ENCODE results near the gene GZF1. TPM values are rescaled to one million over a fixed set of nuclear protein-coding genes. Genes with fewer than 3 reads are reported as not detected.

Gene GZF1
- total and polyA plus RNA-seq, 4 donors, result 1.6 to 11.0 (median 5.1) TPM

DNA sequence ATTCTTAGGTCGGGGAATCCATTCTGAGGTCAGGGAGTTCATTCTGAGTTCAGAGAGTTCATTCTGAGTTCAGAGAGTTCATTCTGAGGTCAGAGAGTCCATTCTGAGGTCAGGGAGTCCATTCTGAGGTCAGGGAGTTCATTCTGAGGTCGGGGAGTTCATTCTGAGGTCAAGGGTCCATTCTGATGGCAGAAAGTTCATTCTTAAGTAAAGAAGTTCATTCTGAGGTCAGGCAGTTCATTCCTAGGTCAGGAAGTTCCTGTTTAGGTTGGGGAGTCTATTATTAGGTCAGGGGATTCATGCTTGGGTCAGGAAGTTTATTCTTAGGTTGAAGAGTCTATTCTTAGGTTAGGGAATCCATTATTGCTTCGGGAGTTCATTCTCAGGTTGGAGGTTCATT, 27.9 kb upstream of the GZF1 start:
- no peak overlapping the region for H3K9ac ChIP-seq (ENCODE audit: low read depth in 1 of 2, low read length in 2 of 2)
- no peaks in the 10 kb centered on the region for H3K4me1 ChIP-seq (ENCODE audit: control insufficient read depth in 4 of 4, insufficient read depth in 4 of 4, low read length in 3 of 4)
- no peaks in the 10 kb centered on the region for H3K9me3 ChIP-seq (ENCODE audit: control insufficient read depth in 4 of 4, low read length in 3 of 4)
- no peak for DNase-seq (ENCODE audit: low spot score)
- peak overlapping the region in 1 of 2 donors; percentile 6 for H3K27ac ChIP-seq (ENCODE audit: low read depth in 1 of 2, low read length in 2 of 2)
- TF ChIP-seq GABPA (IDR thresholded peaks at IDR 0.05 in 1 of 2, conservative IDR thresholded peaks at IDR 0.05 in 1 of 2), result no peak
- peak; percentile 59 for TF ChIP-seq SP1 (IDR thresholded peaks at IDR 0.05)
- no peak for TF ChIP-seq JUND (IDR thresholded peaks at IDR 0.05)
- TF ChIP-seq, protein P1, sequence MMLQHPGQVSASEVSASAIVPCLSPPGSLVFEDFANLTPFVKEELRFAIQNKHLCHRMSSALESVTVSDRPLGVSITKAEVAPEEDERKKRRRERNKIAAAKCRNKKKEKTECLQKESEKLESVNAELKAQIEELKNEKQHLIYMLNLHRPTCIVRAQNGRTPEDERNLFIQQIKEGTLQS (IDR thresholded peaks at IDR 0.05), result no peak
- TF ChIP-seq HNF4A (conservative IDR thresholded peaks at IDR 0.05), result no peak
- peak; percentile 98 for TF ChIP-seq NR2F2 (IDR thresholded peaks at IDR 0.05)
- peak; percentile 96 to 99 for TF ChIP-seq RXRA (IDR thresholded peaks at IDR 0.05)
- H3K36me3 ChIP-seq (ENCODE audit: control insufficient read depth in 4 of 4, insufficient read depth in 3 of 4, low read depth in 1 of 4, low read length in 3 of 4), result no peaks in the 10 kb centered on the region
- no peaks in the 10 kb centered on the region for H3K27me3 ChIP-seq (ENCODE audit: control insufficient read depth in 4 of 4, insufficient read depth in 4 of 4, low read length in 3 of 4)
- no peak overlapping the region for H3K4me3 ChIP-seq (ENCODE audit: low read depth in 1 of 3, low read length in 3 of 3)
- 41% methylated on average over 3 of the region's 3 CpGs for WGBS

DNA sequence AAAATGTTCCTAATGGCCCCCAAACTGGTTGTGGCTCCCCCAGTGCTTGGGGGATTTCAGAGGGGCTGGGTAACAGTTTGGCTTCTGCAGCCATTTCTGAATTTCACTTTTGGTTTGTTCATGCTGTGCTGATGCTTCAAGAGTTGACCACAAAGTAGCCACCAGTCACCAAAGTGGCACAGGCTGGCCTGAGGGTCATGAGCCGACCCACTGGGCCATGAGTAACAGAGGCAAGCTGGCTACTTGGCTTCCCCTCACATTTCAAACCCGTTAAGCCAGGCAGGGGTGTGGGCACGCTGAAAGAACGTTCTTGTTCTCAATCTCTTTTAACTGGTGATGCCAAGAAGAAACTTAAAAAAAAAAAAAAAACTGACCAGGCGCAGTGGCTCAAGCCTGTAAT, 26.5 kb upstream of the GZF1 start:
- no peaks in the 10 kb centered on the region for H3K27me3 ChIP-seq (ENCODE audit: control insufficient read depth in 4 of 4, insufficient read depth in 4 of 4, low read length in 3 of 4)
- H3K36me3 ChIP-seq (ENCODE audit: control insufficient read depth in 4 of 4, insufficient read depth in 3 of 4, low read depth in 1 of 4, low read length in 3 of 4), result no peaks in the 10 kb centered on the region
- WGBS, result 92% methylated on average over 5 of the region's 5 CpGs
- no peak overlapping the region for H3K4me3 ChIP-seq (ENCODE audit: low read depth in 1 of 3, low read length in 3 of 3)
- no peak overlapping the region for H3K9ac ChIP-seq (ENCODE audit: low read depth in 1 of 2, low read length in 2 of 2)
- TF ChIP-seq, protein P1 (IDR thresholded peaks at IDR 0.05), result no peak
- TF ChIP-seq RXRA (IDR thresholded peaks at IDR 0.05) (no peak), FOXA1 (IDR thresholded peaks at IDR 0.05) (no peak), TAF1 (conservative IDR thresholded peaks at IDR 0.05) (no peak), NR2F2 (IDR thresholded peaks at IDR 0.05) (no peak), YY1 (IDR thresholded peaks at IDR 0.05) (no peak), JUND (IDR thresholded peaks at IDR 0.05) (no peak), EGR1 (IDR thresholded peaks at IDR 0.05; ENCODE audit: low read depth in 2 of 2) (no peak), REST (IDR thresholded peaks at IDR 0.05) (no peak), HNF4G (IDR thresholded peaks at IDR 0.05) (no peak), MAX (IDR thresholded peaks at IDR 0.05) (no peak), GABPA (IDR thresholded peaks at IDR 0.05 in 1 of 2, conservative IDR thresholded peaks at IDR 0.05 in 1 of 2) (no peak)
- TF ChIP-seq, protein P2, sequence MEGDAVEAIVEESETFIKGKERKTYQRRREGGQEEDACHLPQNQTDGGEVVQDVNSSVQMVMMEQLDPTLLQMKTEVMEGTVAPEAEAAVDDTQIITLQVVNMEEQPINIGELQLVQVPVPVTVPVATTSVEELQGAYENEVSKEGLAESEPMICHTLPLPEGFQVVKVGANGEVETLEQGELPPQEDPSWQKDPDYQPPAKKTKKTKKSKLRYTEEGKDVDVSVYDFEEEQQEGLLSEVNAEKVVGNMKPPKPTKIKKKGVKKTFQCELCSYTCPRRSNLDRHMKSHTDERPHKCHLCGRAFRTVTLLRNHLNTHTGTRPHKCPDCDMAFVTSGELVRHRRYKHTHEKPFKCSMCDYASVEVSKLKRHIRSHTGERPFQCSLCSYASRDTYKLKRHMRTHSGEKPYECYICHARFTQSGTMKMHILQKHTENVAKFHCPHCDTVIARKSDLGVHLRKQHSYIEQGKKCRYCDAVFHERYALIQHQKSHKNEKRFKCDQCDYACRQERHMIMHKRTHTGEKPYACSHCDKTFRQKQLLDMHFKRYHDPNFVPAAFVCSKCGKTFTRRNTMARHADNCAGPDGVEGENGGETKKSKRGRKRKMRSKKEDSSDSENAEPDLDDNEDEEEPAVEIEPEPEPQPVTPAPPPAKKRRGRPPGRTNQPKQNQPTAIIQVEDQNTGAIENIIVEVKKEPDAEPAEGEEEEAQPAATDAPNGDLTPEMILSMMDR (IDR thresholded peaks at IDR 0.05; ENCODE audit: low read depth, low read length, missing input control), result no peak
- H3K9me3 ChIP-seq (ENCODE audit: control insufficient read depth in 4 of 4, low read length in 3 of 4), result no peaks in the 10 kb centered on the region
- H3K27ac ChIP-seq (ENCODE audit: low read depth in 1 of 2, low read length in 2 of 2), result no peak overlapping the region
- DNase-seq (ENCODE audit: low spot score), result no peak
- H3K4me1 ChIP-seq (ENCODE audit: control insufficient read depth in 4 of 4, insufficient read depth in 4 of 4, low read length in 3 of 4), result no peaks in the 10 kb centered on the region

Data from liver (tissue), 9 donors.